Right atrium auricular region (tissue), 2 donors: ENCODE results near the gene NF1. TPM values are rescaled to one million over a fixed set of nuclear protein-coding genes. Genes with fewer than 3 reads are reported as not detected.

Experiments
- DNase-seq: peaks from one replicate; pipeline ENCODE4 v3.0.0-alpha.2; 2019; ENCODE audit warnings: low spot score
- H3K27ac ChIP-seq, 2 donors: fragments of 200-600 bp; sonication (generic); 1 replicate in 1 of 2; 2 replicates in 1 of 2; pipeline ENCODE4 v1.5.1; 2016 to 2019
- H3K27me3 ChIP-seq, 2 donors: fragments of 200-600 bp; sonication (generic); one replicate each; pipeline versions ENCODE4 v1.5.1 to v1.6.0; 2017 to 2019
- H3K36me3 ChIP-seq: fragments of 200-600 bp; sonication (generic); one replicate; pipeline ENCODE4 v1.5.1; 2016
- H3K4me1 ChIP-seq, 2 donors: fragments of 200-600 bp; sonication (generic); one replicate each; pipeline versions ENCODE4 v1.5.1 to v1.6.0; 2017 to 2019
- H3K4me3 ChIP-seq, 2 donors: fragments of 200-600 bp; sonication (generic); 1 replicate in 1 of 2; 2 replicates in 1 of 2; pipeline ENCODE4 v1.5.1; 2017 to 2019; ENCODE audit warnings: mild to moderate bottlenecking in 1 of 2, moderate library complexity in 1 of 2
- H3K9me3 ChIP-seq, 2 donors: fragments of 200-600 bp; sonication (generic); one replicate each; pipeline ENCODE4 v1.5.1; 2019
- total RNA-seq, 2 donors: library from RNA; depleted of rRNA; stranded (reverse); fragments of >200 nt; gene quantifications; one replicate each; pipeline ENCODE4 v1.1.0, GENCODE V29; 2016
- TF ChIP-seq, protein P1 (sequence below), 2 donors: fragments of 200-600 bp; sonication (generic); IDR thresholded peaks; one replicate each; pipeline ENCODE4 v1.5.1; 2019; ENCODE audit warnings: antibody characterized with exemption in 2 of 2

NF1 gene
- total RNA-seq, 2 donors from 2014 or later = 47.5 to 51.4 TPM

DNA sequence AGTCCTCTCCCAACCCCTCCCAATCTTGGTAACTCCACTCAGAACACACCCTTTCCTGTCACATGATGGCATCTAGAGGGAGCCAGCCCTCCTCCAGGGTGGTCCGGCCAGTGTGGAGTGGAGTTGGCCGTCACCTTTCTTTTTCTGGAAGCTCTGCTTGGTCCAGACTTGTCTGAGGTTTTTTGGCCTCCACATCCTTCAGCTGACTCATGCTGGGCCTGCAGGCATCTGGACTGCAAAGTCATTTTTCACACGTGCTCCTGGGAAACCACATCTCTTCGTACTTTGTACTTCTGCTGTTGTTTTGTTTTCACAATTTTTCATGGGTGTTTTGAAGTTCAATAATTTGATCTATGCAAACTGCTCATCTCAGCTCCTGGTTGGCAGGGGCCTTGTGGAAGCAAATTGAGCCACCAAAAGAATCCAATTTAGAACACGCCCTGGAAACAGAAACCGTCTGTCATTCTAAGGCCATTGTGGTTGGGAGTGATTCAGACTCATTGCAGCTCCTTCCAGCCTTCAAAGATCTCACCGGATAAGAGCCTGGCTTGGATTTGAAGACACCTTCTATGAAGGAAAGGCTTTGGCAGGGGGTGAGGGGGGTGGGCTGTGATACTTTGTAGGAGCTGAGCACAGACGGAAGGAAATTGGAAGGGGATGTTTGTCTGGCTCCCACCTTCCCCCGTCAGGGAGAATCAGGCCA lies 42.4 kb upstream of the NF1 start:
- H3K27ac ChIP-seq = no peak overlapping the region
- no peaks in the 10 kb centered on the region for H3K9me3 ChIP-seq
- TF ChIP-seq, protein P1, sequence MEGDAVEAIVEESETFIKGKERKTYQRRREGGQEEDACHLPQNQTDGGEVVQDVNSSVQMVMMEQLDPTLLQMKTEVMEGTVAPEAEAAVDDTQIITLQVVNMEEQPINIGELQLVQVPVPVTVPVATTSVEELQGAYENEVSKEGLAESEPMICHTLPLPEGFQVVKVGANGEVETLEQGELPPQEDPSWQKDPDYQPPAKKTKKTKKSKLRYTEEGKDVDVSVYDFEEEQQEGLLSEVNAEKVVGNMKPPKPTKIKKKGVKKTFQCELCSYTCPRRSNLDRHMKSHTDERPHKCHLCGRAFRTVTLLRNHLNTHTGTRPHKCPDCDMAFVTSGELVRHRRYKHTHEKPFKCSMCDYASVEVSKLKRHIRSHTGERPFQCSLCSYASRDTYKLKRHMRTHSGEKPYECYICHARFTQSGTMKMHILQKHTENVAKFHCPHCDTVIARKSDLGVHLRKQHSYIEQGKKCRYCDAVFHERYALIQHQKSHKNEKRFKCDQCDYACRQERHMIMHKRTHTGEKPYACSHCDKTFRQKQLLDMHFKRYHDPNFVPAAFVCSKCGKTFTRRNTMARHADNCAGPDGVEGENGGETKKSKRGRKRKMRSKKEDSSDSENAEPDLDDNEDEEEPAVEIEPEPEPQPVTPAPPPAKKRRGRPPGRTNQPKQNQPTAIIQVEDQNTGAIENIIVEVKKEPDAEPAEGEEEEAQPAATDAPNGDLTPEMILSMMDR (IDR thresholded peaks at IDR 0.05) = no peak
- DNase-seq = peak; percentile 80
- H3K4me3 ChIP-seq = no peak overlapping the region
- H3K4me1 ChIP-seq = peaks cover 0 to 7% of the 10 kb centered on the region in 2 donors
- no peaks in the 10 kb centered on the region for H3K36me3 ChIP-seq
- no peaks in the 10 kb centered on the region for H3K27me3 ChIP-seq

DNA sequence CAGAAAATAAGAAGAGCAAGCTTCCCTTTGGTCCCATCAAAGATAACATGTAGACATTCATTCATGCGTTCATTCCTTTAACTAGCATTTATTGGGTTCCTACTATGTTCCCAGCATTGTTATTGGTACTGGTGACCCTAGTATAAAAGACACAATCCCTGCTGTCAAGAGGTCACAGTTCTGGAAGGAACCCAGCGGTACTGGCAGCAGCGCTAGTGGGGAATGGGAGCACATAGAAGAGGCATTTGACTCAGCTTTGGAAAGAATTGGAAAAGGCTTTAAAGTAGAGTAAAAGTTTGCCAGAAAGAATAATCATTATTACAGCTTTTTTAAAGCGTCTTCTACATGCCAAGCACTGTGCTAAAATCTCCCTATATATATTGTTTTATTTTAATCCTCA lies 41.7 kb upstream of the NF1 start:
- no peaks in the 10 kb centered on the region for H3K9me3 ChIP-seq
- DNase-seq = no peak
- no peaks in the 10 kb centered on the region for H3K27me3 ChIP-seq
- no peak overlapping the region for H3K27ac ChIP-seq
- no peaks in the 10 kb centered on the region for H3K36me3 ChIP-seq
- no peak overlapping the region for H3K4me3 ChIP-seq
- TF ChIP-seq, protein P1 (IDR thresholded peaks at IDR 0.05) = no peak
- peaks cover 0 to 7% of the 10 kb centered on the region in 2 donors for H3K4me1 ChIP-seq

DNA sequence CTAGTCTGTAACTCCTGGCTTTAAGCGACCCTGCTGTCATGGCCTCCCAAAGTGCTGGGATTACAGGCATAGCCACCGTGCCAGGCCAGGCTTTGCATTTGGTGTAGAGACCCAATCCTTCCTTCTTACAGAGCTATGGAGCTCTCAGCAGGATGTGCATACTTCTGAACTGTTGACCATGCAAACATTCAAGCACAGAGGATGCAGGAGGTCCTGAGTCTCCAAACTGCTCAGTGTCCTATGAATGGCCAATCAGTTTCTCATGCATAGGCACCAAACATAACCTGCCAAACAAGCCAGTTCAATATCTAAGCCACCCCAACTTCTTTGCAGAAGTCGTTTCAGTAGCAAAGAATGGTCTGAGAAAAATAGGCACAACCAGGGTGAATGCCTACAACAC lies 40.0 kb upstream of the NF1 start:
- H3K4me1 ChIP-seq = peaks cover 0 to 7% of the 10 kb centered on the region in 2 donors
- TF ChIP-seq, protein P1 (IDR thresholded peaks at IDR 0.05) = no peak
- H3K27ac ChIP-seq = no peak overlapping the region
- DNase-seq = no peak
- H3K36me3 ChIP-seq = no peaks in the 10 kb centered on the region
- no peaks in the 10 kb centered on the region for H3K27me3 ChIP-seq
- no peak overlapping the region for H3K4me3 ChIP-seq
- H3K9me3 ChIP-seq = no peaks in the 10 kb centered on the region

DNA sequence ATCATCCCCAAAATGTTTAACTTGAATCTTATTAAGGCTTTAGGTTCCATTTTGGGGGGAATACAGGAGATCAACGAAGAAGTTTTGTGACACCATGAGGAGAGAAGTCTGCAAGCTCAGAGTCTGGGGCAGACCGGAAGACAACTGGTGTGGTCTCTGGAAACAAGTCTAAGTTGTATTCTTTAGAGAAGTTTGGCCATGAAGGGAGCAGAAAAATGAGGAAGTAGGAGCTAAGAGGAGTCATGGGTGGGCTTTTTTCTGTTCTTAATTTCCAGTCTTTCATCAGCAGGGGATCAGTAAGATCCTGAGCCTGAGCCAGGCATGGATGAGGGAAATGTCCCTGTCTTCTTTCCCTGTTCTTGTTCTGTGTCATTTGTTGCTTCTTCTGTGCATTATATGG lies 35.8 kb upstream of the NF1 start:
- Histone ChIP-seq H3K36me3 (no peaks in the 10 kb centered on the region), H3K27ac (no peak overlapping the region), H3K4me1 (no peaks in the 10 kb centered on the region), H3K27me3 (no peaks in the 10 kb centered on the region), H3K4me3 (no peak overlapping the region), H3K9me3 (no peaks in the 10 kb centered on the region)
- DNase-seq = no peak
- TF ChIP-seq, protein P1 (IDR thresholded peaks at IDR 0.05) = no peak

DNA sequence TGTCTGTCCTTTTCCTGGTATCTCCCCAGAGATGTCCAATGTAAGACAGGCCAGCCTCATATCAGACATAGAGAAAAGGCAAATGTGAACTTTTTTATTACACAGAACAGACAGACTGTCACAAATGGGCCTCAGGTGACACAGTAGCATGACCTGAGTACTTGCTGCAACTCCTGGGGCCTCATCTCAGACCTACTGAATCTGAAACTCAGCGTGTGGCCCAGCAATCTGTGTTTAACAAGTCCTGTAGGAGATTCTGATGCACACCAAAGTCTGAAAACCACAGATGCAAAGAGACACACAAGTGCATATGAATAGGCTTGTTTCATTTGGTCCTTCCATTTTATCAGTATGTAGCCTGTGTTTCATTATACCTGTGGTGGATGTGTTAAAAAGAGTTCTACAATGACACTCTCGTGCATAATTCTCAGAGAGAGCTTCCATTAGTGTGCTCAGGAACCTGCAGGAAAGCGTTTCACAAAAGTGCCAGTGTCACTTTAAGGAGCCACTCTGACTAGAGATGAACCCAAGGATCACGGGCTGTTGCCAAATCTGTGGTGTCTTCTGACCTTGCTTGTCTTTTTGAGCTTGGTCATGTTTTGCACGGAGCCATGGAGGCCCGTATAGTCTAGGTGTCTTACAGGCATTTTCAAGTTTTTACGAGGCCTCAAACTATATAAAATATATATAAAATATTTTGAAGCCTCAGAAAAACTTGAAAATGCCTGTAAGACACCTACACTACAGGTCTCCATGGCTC lies 33.8 kb upstream of the NF1 start:
- DNase-seq = no peak
- no peak overlapping the region for H3K27ac ChIP-seq
- H3K27me3 ChIP-seq = no peaks in the 10 kb centered on the region
- H3K4me1 ChIP-seq = no peaks in the 10 kb centered on the region
- H3K9me3 ChIP-seq = no peaks in the 10 kb centered on the region
- H3K36me3 ChIP-seq = no peaks in the 10 kb centered on the region
- H3K4me3 ChIP-seq = no peak overlapping the region
- TF ChIP-seq, protein P1 (IDR thresholded peaks at IDR 0.05) = no peak
